GM21825 (cell line): Measurements from ENCODE around the gene EZR.

Experiments used
- ATAC-seq: cut with Tn5 transposase; IDR thresholded peaks from one replicate; pipeline ENCODE4 v1.9.1; 2021; ENCODE audit warnings: mild to moderate bottlenecking, moderate library complexity; ENCODE audit not compliant: unreplicated experiment

Gene EZR

GRCh38 chr6:158764183-158764849, 54.9 kb downstream of the EZR start:
- no peak for ATAC-seq

GRCh38 chr6:158763434-158764182, 55.6 kb downstream of the EZR start:
- ATAC-seq = no peak

- no peak for ATAC-seq
These were observed 56.3 kb downstream of the EZR start for GRCh38 chr6:158762787-158763433.

GRCh38 chr6:158761746-158762145, 57.4 kb downstream of the EZR start:
- ATAC-seq = no peak

- no peak for ATAC-seq
These were observed 58.4 kb downstream of the EZR start for GRCh38 chr6:158760618-158761250.

GRCh38 chr6:158759966-158760617, 59.1 kb downstream of the EZR start:
- no peak for ATAC-seq

GRCh38 chr6:158758941-158759479, 60.2 kb downstream of the EZR start:
- no peak for ATAC-seq

GRCh38 chr6:158758451-158758860, 60.7 kb downstream of the EZR start:
- ATAC-seq = no peak

- no peak for ATAC-seq
These were observed 61.4 kb downstream of the EZR start for GRCh38 chr6:158757753-158758090.

GRCh38 chr6:158756977-158757752, 62.0 kb downstream of the EZR start:
- ATAC-seq = no peak

GRCh38 chr6:158756126-158756525, 63.0 kb downstream of the EZR start:
- no peak for ATAC-seq

- ATAC-seq = no peak
These were observed 63.5 kb downstream of the EZR start for GRCh38 chr6:158755636-158756035.

GRCh38 chr6:158754738-158755137, 64.4 kb downstream of the EZR start:
- ATAC-seq = no peak

GRCh38 chr6:158753811-158754210, 65.4 kb downstream of the EZR start:
- ATAC-seq = no peak

- no peak for ATAC-seq
These were observed 66.6 kb downstream of the EZR start for GRCh38 chr6:158752613-158753012.

GRCh38 chr6:158751921-158752320, 67.2 kb downstream of the EZR start:
- ATAC-seq = no peak

- ATAC-seq = no peak
These were observed 67.9 kb downstream of the EZR start for GRCh38 chr6:158751224-158751623.

GRCh38 chr6:158744986-158745430, 74.2 kb downstream of the EZR start:
- ATAC-seq = no peak

GRCh38 chr6:158743033-158743651, 76.0 kb downstream of the EZR start:
- no peak for ATAC-seq

GRCh38 chr6:158739673-158740072, 79.5 kb downstream of the EZR start:
- no peak for ATAC-seq
